Measurements from ENCODE around the gene HEPH. TPM values are rescaled to one million over a fixed set of nuclear protein-coding genes. Genes with fewer than 3 reads are reported as not detected.

HEPH gene
- total RNA-seq, 1 experiment from 2014 or later: 31.7 TPM

DNA sequence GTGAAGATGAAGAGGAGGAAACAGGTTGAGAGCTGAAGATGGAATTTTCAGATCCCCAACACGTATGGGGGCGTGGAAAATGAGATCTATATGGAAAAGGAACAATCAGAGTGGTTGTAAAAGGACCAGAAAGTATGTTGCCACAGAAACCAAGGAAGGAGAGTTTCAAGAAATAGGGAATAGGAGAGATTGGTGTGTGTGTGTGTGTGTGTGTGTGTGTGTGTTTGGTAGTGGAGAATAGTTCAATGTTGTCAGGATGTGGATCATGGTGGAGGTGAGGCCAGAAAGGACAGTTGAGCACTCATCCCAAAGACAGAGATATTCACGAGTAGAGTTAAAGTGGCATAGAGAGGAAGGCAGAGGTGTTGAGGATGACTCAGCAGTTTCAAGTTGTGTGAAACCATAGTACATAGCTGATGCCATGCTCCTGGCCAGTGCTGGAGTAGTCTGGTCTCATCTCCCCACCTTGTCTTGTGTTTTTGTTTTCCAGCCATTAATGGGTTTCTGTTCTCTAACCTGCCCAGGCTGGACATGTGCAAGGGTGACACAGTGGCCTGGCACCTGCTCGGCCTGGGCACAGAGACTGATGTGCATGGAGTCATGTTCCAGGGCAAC is 36.1 kb downstream of the HEPH start:
- peaks cover 17% of the 10 kb centered on the region for H3K36me3 Mint-ChIP-seq
- no peak for DNase-seq (ENCODE audit: low spot score)
- no peak for ATAC-seq
- POLR2A ChIA-PET: no interaction called here
- CTCF ChIA-PET: interaction anchor here (2.0 to 3.0 kb wide), 2 partner anchors 529 to 531 kb away, joined by 9 to 16 read pairs; no protein-coding TSS in a partner anchor
- no peak overlapping the region; the same call in 1 of the 2 replicates for H3K27ac Mint-ChIP-seq
- TF ChIP-seq ZNF423 (CRISPR knock-in tag; IDR thresholded peaks at IDR 0.05) (no peak), CREM (CRISPR knock-in tag; IDR thresholded peaks at IDR 0.05) (no peak), ZNF121 (CRISPR knock-in tag; IDR thresholded peaks at IDR 0.05) (no peak), TEAD4 (CRISPR knock-in tag; IDR thresholded peaks at IDR 0.05) (no peak), ZMAT4 (CRISPR knock-in tag; IDR thresholded peaks at IDR 0.05) (no peak), KAT7 (CRISPR knock-in tag; IDR thresholded peaks at IDR 0.05; ENCODE audit: borderline replicate concordance) (no peak), HMGXB4 (CRISPR knock-in tag; IDR thresholded peaks at IDR 0.05) (no peak), GABPB1 (CRISPR knock-in tag; IDR thresholded peaks at IDR 0.05) (no peak), CTCF (IDR thresholded peaks at IDR 0.05) (no peak), USF2 (CRISPR knock-in tag; IDR thresholded peaks at IDR 0.05) (no peak)
- TF ChIP-seq, protein P1, sequence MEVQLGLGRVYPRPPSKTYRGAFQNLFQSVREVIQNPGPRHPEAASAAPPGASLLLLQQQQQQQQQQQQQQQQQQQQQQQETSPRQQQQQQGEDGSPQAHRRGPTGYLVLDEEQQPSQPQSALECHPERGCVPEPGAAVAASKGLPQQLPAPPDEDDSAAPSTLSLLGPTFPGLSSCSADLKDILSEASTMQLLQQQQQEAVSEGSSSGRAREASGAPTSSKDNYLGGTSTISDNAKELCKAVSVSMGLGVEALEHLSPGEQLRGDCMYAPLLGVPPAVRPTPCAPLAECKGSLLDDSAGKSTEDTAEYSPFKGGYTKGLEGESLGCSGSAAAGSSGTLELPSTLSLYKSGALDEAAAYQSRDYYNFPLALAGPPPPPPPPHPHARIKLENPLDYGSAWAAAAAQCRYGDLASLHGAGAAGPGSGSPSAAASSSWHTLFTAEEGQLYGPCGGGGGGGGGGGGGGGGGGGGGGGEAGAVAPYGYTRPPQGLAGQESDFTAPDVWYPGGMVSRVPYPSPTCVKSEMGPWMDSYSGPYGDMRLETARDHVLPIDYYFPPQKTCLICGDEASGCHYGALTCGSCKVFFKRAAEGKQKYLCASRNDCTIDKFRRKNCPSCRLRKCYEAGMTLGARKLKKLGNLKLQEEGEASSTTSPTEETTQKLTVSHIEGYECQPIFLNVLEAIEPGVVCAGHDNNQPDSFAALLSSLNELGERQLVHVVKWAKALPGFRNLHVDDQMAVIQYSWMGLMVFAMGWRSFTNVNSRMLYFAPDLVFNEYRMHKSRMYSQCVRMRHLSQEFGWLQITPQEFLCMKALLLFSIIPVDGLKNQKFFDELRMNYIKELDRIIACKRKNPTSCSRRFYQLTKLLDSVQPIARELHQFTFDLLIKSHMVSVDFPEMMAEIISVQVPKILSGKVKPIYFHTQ (CRISPR knock-in tag; IDR thresholded peaks at IDR 0.05): no peak
- TF ChIP-seq, protein P2, sequence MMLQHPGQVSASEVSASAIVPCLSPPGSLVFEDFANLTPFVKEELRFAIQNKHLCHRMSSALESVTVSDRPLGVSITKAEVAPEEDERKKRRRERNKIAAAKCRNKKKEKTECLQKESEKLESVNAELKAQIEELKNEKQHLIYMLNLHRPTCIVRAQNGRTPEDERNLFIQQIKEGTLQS (CRISPR knock-in tag; conservative IDR thresholded peaks at IDR 0.05): no peak
- no peaks in the 10 kb centered on the region for H3K27me3 Mint-ChIP-seq (ENCODE audit: low read depth)
- no peak overlapping the region for H3K4me3 Mint-ChIP-seq
- H3K9me3 Mint-ChIP-seq: no peaks in the 10 kb centered on the region
- H3K4me1 Mint-ChIP-seq: no peaks in the 10 kb centered on the region

- no peak overlapping the region; the same call in 1 of the 2 replicates for H3K27ac Mint-ChIP-seq
- no peaks in the 10 kb centered on the region for H3K27me3 Mint-ChIP-seq (ENCODE audit: low read depth)
- no peaks in the 10 kb centered on the region for H3K4me1 Mint-ChIP-seq
- no peak for ATAC-seq
- ChIA-PET CTCF (interaction anchor here (2.0 to 3.0 kb wide), 2 partner anchors 528 to 530 kb away, joined by 9 to 16 read pairs; no protein-coding TSS in a partner anchor), POLR2A (no interaction called here)
- H3K9me3 Mint-ChIP-seq: no peaks in the 10 kb centered on the region
- no peak overlapping the region for H3K4me3 Mint-ChIP-seq
- H3K36me3 Mint-ChIP-seq: peaks cover 17% of the 10 kb centered on the region
- no peak for DNase-seq (ENCODE audit: low spot score)
- TF ChIP-seq ZNF263 (CRISPR knock-in tag; IDR thresholded peaks at IDR 0.05; ENCODE audit: low read depth) (no peak), ZNF219 (CRISPR knock-in tag; IDR thresholded peaks at IDR 0.05; ENCODE audit: borderline replicate concordance) (no peak), NR1H2 (CRISPR knock-in tag; IDR thresholded peaks at IDR 0.05) (no peak)
- TF ChIP-seq, protein P3, sequence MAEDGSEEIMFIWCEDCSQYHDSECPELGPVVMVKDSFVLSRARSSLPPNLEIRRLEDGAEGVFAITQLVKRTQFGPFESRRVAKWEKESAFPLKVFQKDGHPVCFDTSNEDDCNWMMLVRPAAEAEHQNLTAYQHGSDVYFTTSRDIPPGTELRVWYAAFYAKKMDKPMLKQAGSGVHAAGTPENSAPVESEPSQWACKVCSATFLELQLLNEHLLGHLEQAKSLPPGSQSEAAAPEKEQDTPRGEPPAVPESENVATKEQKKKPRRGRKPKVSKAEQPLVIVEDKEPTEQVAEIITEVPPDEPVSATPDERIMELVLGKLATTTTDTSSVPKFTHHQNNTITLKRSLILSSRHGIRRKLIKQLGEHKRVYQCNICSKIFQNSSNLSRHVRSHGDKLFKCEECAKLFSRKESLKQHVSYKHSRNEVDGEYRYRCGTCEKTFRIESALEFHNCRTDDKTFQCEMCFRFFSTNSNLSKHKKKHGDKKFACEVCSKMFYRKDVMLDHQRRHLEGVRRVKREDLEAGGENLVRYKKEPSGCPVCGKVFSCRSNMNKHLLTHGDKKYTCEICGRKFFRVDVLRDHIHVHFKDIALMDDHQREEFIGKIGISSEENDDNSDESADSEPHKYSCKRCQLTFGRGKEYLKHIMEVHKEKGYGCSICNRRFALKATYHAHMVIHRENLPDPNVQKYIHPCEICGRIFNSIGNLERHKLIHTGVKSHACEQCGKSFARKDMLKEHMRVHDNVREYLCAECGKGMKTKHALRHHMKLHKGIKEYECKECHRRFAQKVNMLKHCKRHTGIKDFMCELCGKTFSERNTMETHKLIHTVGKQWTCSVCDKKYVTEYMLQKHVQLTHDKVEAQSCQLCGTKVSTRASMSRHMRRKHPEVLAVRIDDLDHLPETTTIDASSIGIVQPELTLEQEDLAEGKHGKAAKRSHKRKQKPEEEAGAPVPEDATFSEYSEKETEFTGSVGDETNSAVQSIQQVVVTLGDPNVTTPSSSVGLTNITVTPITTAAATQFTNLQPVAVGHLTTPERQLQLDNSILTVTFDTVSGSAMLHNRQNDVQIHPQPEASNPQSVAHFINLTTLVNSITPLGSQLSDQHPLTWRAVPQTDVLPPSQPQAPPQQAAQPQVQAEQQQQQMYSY (CRISPR knock-in tag; IDR thresholded peaks at IDR 0.05): no peak
Observed at GRCh38 chrX:66200855-66201795, 37.1 kb downstream of the HEPH start.

Measured in WTC11 (cell line).